ENCODE data around the gene TMC7. TPM values are rescaled to one million over a fixed set of nuclear protein-coding genes. Genes with fewer than 3 reads are reported as not detected.
A peak's percentile ranks its signal among the peaks of the same experiment; 100 is the strongest.

TMC7 gene
- total and polyA plus RNA-seq, 4 donors = 0.06 to 0.42 (median 0.09) TPM

GRCh38 chr16:19084879-19085278, 101.1 kb downstream of the TMC7 start:
- TF ChIP-seq, protein P1, sequence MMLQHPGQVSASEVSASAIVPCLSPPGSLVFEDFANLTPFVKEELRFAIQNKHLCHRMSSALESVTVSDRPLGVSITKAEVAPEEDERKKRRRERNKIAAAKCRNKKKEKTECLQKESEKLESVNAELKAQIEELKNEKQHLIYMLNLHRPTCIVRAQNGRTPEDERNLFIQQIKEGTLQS (IDR thresholded peaks at IDR 0.05) = no peak
- TF ChIP-seq, protein P2, sequence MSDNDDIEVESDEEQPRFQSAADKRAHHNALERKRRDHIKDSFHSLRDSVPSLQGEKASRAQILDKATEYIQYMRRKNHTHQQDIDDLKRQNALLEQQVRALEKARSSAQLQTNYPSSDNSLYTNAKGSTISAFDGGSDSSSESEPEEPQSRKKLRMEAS (IDR thresholded peaks at IDR 0.05) = no peak
- TF ChIP-seq, protein P3, sequence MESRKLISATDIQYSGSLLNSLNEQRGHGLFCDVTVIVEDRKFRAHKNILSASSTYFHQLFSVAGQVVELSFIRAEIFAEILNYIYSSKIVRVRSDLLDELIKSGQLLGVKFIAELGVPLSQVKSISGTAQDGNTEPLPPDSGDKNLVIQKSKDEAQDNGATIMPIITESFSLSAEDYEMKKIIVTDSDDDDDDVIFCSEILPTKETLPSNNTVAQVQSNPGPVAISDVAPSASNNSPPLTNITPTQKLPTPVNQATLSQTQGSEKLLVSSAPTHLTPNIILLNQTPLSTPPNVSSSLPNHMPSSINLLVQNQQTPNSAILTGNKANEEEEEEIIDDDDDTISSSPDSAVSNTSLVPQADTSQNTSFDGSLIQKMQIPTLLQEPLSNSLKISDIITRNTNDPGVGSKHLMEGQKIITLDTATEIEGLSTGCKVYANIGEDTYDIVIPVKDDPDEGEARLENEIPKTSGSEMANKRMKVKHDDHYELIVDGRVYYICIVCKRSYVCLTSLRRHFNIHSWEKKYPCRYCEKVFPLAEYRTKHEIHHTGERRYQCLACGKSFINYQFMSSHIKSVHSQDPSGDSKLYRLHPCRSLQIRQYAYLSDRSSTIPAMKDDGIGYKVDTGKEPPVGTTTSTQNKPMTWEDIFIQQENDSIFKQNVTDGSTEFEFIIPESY (IDR thresholded peaks at IDR 0.05) = no peak
- no peak for TF ChIP-seq REST (IDR thresholded peaks at IDR 0.05)
- no peak for TF ChIP-seq GABPA (IDR thresholded peaks at IDR 0.05 in 1 of 2, conservative IDR thresholded peaks at IDR 0.05 in 1 of 2)
- no peak for TF ChIP-seq SP1 (IDR thresholded peaks at IDR 0.05)
- TF ChIP-seq FOXA2 (IDR thresholded peaks at IDR 0.05) = no peak
- no peak for TF ChIP-seq YY1 (IDR thresholded peaks at IDR 0.05)
- no peak for TF ChIP-seq EGR1 (IDR thresholded peaks at IDR 0.05; ENCODE audit: low read depth in 2 of 2)
- no peak for TF ChIP-seq TAF1 (conservative IDR thresholded peaks at IDR 0.05)
- no peak for TF ChIP-seq RXRA (IDR thresholded peaks at IDR 0.05)
- TF ChIP-seq JUND (IDR thresholded peaks at IDR 0.05) = no peak
- TF ChIP-seq HNF4A (conservative IDR thresholded peaks at IDR 0.05) = no peak
- TF ChIP-seq FOXA1 (IDR thresholded peaks at IDR 0.05) = no peak
- no peak for TF ChIP-seq RAD21 (IDR thresholded peaks at IDR 0.05)
- TF ChIP-seq HNF4G (IDR thresholded peaks at IDR 0.05) = no peak
- H3K36me3 ChIP-seq (ENCODE audit: control insufficient read depth in 4 of 4, insufficient read depth in 3 of 4, low read depth in 1 of 4, low read length in 3 of 4) = peaks cover 0 to 3% (median 2%) of the 10 kb centered on the region in 4 donors
- no peak overlapping the region for H3K9ac ChIP-seq (ENCODE audit: low read depth in 1 of 2, low read length in 2 of 2)
- no peaks in the 10 kb centered on the region for H3K9me3 ChIP-seq (ENCODE audit: control insufficient read depth in 4 of 4, low read length in 3 of 4)
- 94% methylated on average over 5 of the region's 5 CpGs for WGBS
- no peaks in the 10 kb centered on the region for H3K27me3 ChIP-seq (ENCODE audit: control insufficient read depth in 4 of 4, insufficient read depth in 4 of 4, low read length in 3 of 4)
- peaks cover 0 to 9% (median 6%) of the 10 kb centered on the region in 4 donors for H3K4me1 ChIP-seq (ENCODE audit: control insufficient read depth in 4 of 4, insufficient read depth in 4 of 4, low read length in 3 of 4)
- H3K27ac ChIP-seq (ENCODE audit: low read depth in 1 of 2, low read length in 2 of 2) = no peak overlapping the region
- no peak overlapping the region for H3K4me3 ChIP-seq (ENCODE audit: low read depth in 1 of 3, low read length in 3 of 3)
- DNase-seq (ENCODE audit: low spot score) = no peak

- Histone ChIP-seq H3K4me3 (ENCODE audit: low read depth in 1 of 3, low read length in 3 of 3) (no peak overlapping the region), H3K9me3 (ENCODE audit: control insufficient read depth in 4 of 4, low read length in 3 of 4) (no peaks in the 10 kb centered on the region), H3K9ac (ENCODE audit: low read depth in 1 of 2, low read length in 2 of 2) (no peak overlapping the region), H3K27me3 (ENCODE audit: control insufficient read depth in 4 of 4, insufficient read depth in 4 of 4, low read length in 3 of 4) (no peaks in the 10 kb centered on the region), H3K36me3 (ENCODE audit: control insufficient read depth in 4 of 4, insufficient read depth in 3 of 4, low read depth in 1 of 4, low read length in 3 of 4) (peaks cover 0 to 3% (median 2%) of the 10 kb centered on the region in 4 donors), H3K27ac (ENCODE audit: low read depth in 1 of 2, low read length in 2 of 2) (no peak overlapping the region), H3K4me1 (ENCODE audit: control insufficient read depth in 4 of 4, insufficient read depth in 4 of 4, low read length in 3 of 4) (peaks cover 0 to 9% (median 6%) of the 10 kb centered on the region in 4 donors)
- DNase-seq (ENCODE audit: low spot score) = no peak
- TF ChIP-seq HNF4G (IDR thresholded peaks at IDR 0.05) (no peak), RAD21 (IDR thresholded peaks at IDR 0.05) (peak in 1 of 2 donors; percentile 10)
- TF ChIP-seq, protein P3 (IDR thresholded peaks at IDR 0.05) = no peak
- WGBS = 45% methylated on average over 8 of the region's 8 CpGs
These were observed 102.0 kb downstream of the TMC7 start for GRCh38 chr16:19085679-19086200.

Data from liver (tissue), 9 donors.